Activated B cell treated with CpG ODN at 0.5 μM for 24 hours (primary cell): Measurements from ENCODE around the gene MOCS3. TPM values are rescaled to one million over a fixed set of nuclear protein-coding genes. Genes with fewer than 3 reads are reported as not detected.

Experiments used
- ATAC-seq: fragments of 200-7000 bp; cut with Tn5 transposase; one replicate; pipeline ENCODE4 v1.10.0; 2021; ENCODE audit warnings: low read depth, mild to moderate bottlenecking, moderate library complexity
- CTCF ChIA-PET: fragments of 350-600 bp; sonication (Branson Sonifier 250); formaldehyde crosslinking; loops from one replicate; lab custom pipeline; 2021; ENCODE audit warnings: antibody characterized with exemption; lab: Charles Lee
- POLR2A ChIA-PET: fragments of 350-600 bp; sonication (Branson Sonifier 250); formaldehyde crosslinking; loops from one replicate; lab custom pipeline; 2021; ENCODE audit warnings: antibody characterized with exemption; lab: Charles Lee
- DNase-seq: peaks from one replicate; pipeline ENCODE4 v3.0.0; 2022
- H3K27ac Mint-ChIP-seq: one replicate; pipeline ENCODE4 v1.8.0; 2020; ENCODE audit warnings: mixed read lengths
- H3K27me3 Mint-ChIP-seq: one replicate; pipeline ENCODE4 v1.8.0; 2021; ENCODE audit warnings: mixed read lengths
- H3K36me3 Mint-ChIP-seq: one replicate; pipeline ENCODE4 v1.8.0; 2021; ENCODE audit warnings: low read depth, mixed read lengths
- H3K4me1 Mint-ChIP-seq: one replicate; pipeline ENCODE4 v1.8.0; 2021; ENCODE audit warnings: mixed read lengths
- H3K4me3 Mint-ChIP-seq: one replicate; pipeline ENCODE4 v1.8.0; 2020; ENCODE audit warnings: mild to moderate bottlenecking, mixed read lengths
- H3K9me3 Mint-ChIP-seq: one replicate; pipeline ENCODE4 v1.8.0; 2020; ENCODE audit warnings: mixed read lengths
- CTCF ChIP-seq: fragments of 200-600 bp; IDR thresholded peaks from one replicate; pipeline ENCODE4 v1.8.0; 2022; ENCODE audit warnings: antibody characterized with exemption, mild to moderate bottlenecking
- intact Hi-C: fragments of 100-400 bp; cut with micrococcal nuclease; formaldehyde crosslinking; loops from one replicate; pipeline ENCODE4 v1.15.1; 2024
- total RNA-seq: library from RNA; stranded (reverse); gene quantifications from 2 replicates; pipeline ENCODE4 v1.2.3, GENCODE V29; 2022

The MOCS3 gene
- total RNA-seq, 1 donor from 2014 or later: 8.1 TPM

GRCh38 chr20:51011479-51011878 is 52.9 kb downstream of the MOCS3 start:
- DNase-seq (no peak), ATAC-seq (no peak)
- ChIA-PET POLR2A (no interaction called here), CTCF (no interaction called here)
- H3K4me1 Mint-ChIP-seq: peaks cover 11% of the 10 kb centered on the region
- no peak for TF ChIP-seq CTCF
- no peaks in the 10 kb centered on the region for H3K9me3 Mint-ChIP-seq
- H3K27ac Mint-ChIP-seq: no peak overlapping the region
- H3K27me3 Mint-ChIP-seq: peaks cover 18% of the 10 kb centered on the region
- H3K4me3 Mint-ChIP-seq: no peak overlapping the region
- no peaks in the 10 kb centered on the region for H3K36me3 Mint-ChIP-seq
- intact Hi-C loops: no loop called here

- ChIA-PET POLR2A (no interaction called here), CTCF (no interaction called here)
- peaks cover 11% of the 10 kb centered on the region for H3K4me1 Mint-ChIP-seq
- H3K27ac Mint-ChIP-seq: no peak overlapping the region
- H3K4me3 Mint-ChIP-seq: no peak overlapping the region
- no peaks in the 10 kb centered on the region for H3K9me3 Mint-ChIP-seq
- no peak for ATAC-seq
- intact Hi-C loops: no loop called here
- peaks cover 18% of the 10 kb centered on the region for H3K27me3 Mint-ChIP-seq
- no peak for TF ChIP-seq CTCF
- H3K36me3 Mint-ChIP-seq: no peaks in the 10 kb centered on the region
- DNase-seq: no peak
Measured at GRCh38 chr20:51012357-51012756, 53.7 kb downstream of the MOCS3 start.

Other genes with a start within 250 kb of the MOCS3 start
- 3.8 and 5.7 TPM in 2 replicates for gene PARD6B, start 227.2 kb upstream of the MOCS3 start, total RNA-seq
- 43.2 and 46.7 TPM in 2 replicates for gene BCAS4, start 163.8 kb upstream of the MOCS3 start, total RNA-seq
- gene ADNP, start 27.4 kb upstream of the MOCS3 start, total RNA-seq: 89.4 and 99.3 TPM in 2 replicates
- gene DPM1, start 286 bp upstream of the MOCS3 start, total RNA-seq: 39.8 and 41.2 TPM in 2 replicates
- 7.2 and 7.4 TPM in 2 replicates for gene KCNG1, start 64.3 kb downstream of the MOCS3 start, total RNA-seq